Measurements from ENCODE around the gene TNP2. TPM values are rescaled to one million over a fixed set of nuclear protein-coding genes. Genes with fewer than 3 reads are reported as not detected.
A peak's percentile ranks its signal among the peaks of the same experiment; 100 is the strongest.

Gene TNP2
- total RNA-seq, 1 experiment from 2014 or later = not detected

- DNase-seq (ENCODE audit: low read depth) = no peak
Observed at GRCh38 chr16:11277607-11278337, 8.6 kb upstream of the TNP2 start.

- DNase-seq (ENCODE audit: low read depth) = no peak
Observed at GRCh38 chr16:11276896-11277593, 7.9 kb upstream of the TNP2 start.

- DNase-seq (ENCODE audit: low read depth) = no peak
Observed at GRCh38 chr16:11276143-11276895, 7.2 kb upstream of the TNP2 start, which contains the start of gene PRM2. TSS of gene PRM2 (minus strand) at chr16:11276480. CDS start at chr16:11276370, 110 bp downstream.

GRCh38 chr16:11274964-11275363 lies 5.8 kb upstream of the TNP2 start:
- DNase-seq (ENCODE audit: low read depth) = no peak

- DNase-seq (ENCODE audit: low read depth) = no peak
Observed at GRCh38 chr16:11273721-11274324, 4.7 kb upstream of the TNP2 start.

- no peak for DNase-seq (ENCODE audit: low read depth)
Observed at GRCh38 chr16:11272921-11273720, 4.0 kb upstream of the TNP2 start, which contains the start of gene PRM3. TSS of gene PRM3 (minus strand) at chr16:11273629. CDS start at chr16:11273595, 34 bp downstream.

- DNase-seq (ENCODE audit: low read depth) = no peak
Observed at GRCh38 chr16:11272484-11272883, 3.4 kb upstream of the TNP2 start.

GRCh38 chr16:11271610-11272009 lies 2.5 kb upstream of the TNP2 start:
- no peak for DNase-seq (ENCODE audit: low read depth)

- no peak for DNase-seq (ENCODE audit: low read depth)
Observed at GRCh38 chr16:11270602-11271162, 1.6 kb upstream of the TNP2 start.

GRCh38 chr16:11265124-11265523 lies 4.0 kb downstream of the TNP2 start:
- DNase-seq (ENCODE audit: low read depth) = no peak

GRCh38 chr16:11264155-11264832 lies 4.8 kb downstream of the TNP2 start:
- no peak for DNase-seq (ENCODE audit: low read depth)

- no peak for DNase-seq (ENCODE audit: low read depth)
Observed at GRCh38 chr16:11263737-11264136, 5.4 kb downstream of the TNP2 start.

GRCh38 chr16:11262915-11263314 lies 6.2 kb downstream of the TNP2 start:
- no peak for DNase-seq (ENCODE audit: low read depth)

- no peak for DNase-seq (ENCODE audit: low read depth)
Observed at GRCh38 chr16:11260596-11260966, 8.5 kb downstream of the TNP2 start.

GRCh38 chr16:11259655-11260595 lies 9.2 kb downstream of the TNP2 start:
- DNase-seq (ENCODE audit: low read depth) = no peak

- no peak for DNase-seq (ENCODE audit: low read depth)
Observed at GRCh38 chr16:11258553-11259492, 10.3 kb downstream of the TNP2 start.

- peak; percentile 80 for DNase-seq (ENCODE audit: low read depth)
Observed at GRCh38 chr16:11257131-11257938, 11.8 kb downstream of the TNP2 start.

Measured in LHCN-M2 (cell line).